Spleen (tissue), 11 donors: Measurements from ENCODE around the gene TAF10. TPM values are rescaled to one million over a fixed set of nuclear protein-coding genes. Genes with fewer than 3 reads are reported as not detected.

Source experiments
- DNase-seq: peaks from one replicate; pipeline ENCODE4 v3.0.0-alpha.2; 2020
- H3K27ac ChIP-seq, 8 donors: fragments of 200-600 bp; sonication (generic) in 7 of 8; 1 replicate in 4 of 8; 2 replicates in 4 of 8; pipeline versions ENCODE4 v1.5.0 to v1.8.0; 2016 to 2021; ENCODE audit warnings: inconsistent platforms in 4 of 8, mild to moderate bottlenecking in 4 of 8, moderate library complexity in 1 of 8
- H3K27me3 ChIP-seq, 7 donors: fragments of 200-600 bp; sonication (generic) in 6 of 7; replicated peaks in 1 of 7; 1 replicate in 4 of 7; 2 replicates in 3 of 7; pipeline versions ENCODE4 v1.5.0 to v1.8.0; 2016 to 2021; ENCODE audit warnings: inconsistent platforms in 3 of 7, mild to moderate bottlenecking in 1 of 7
- H3K36me3 ChIP-seq, 6 donors: fragments of 200-600 bp; sonication (generic) in 5 of 6; 1 replicate in 4 of 6; 2 replicates in 2 of 6; pipeline versions ENCODE4 v1.5.0 to v1.8.0; 2016 to 2021; ENCODE audit warnings: inconsistent platforms in 2 of 6
- H3K4me1 ChIP-seq, 6 donors: fragments of 200-600 bp; sonication (generic) in 5 of 6; 1 replicate in 3 of 6; 2 replicates in 3 of 6; pipeline versions ENCODE4 v1.5.0 to v1.8.0; 2016 to 2021; ENCODE audit warnings: inconsistent platforms in 3 of 6
- H3K4me3 ChIP-seq, 8 donors: fragments of 200-600 bp; sonication (generic) in 7 of 8; 1 replicate in 4 of 8; 2 replicates in 4 of 8; pipeline versions ENCODE4 v1.5.0 to v1.8.0; 2016 to 2021; ENCODE audit warnings: inconsistent platforms in 4 of 8, mild to moderate bottlenecking in 4 of 8, moderate library complexity in 2 of 8
- H3K9me3 ChIP-seq, 8 donors: fragments of 200-600 bp; sonication (generic) in 7 of 8; 1 replicate in 4 of 8; 2 replicates in 4 of 8; pipeline versions ENCODE4 v1.5.0 to v1.8.0; 2016 to 2021; ENCODE audit warnings: inconsistent platforms in 4 of 8
- POLR2A ChIP-seq, 3 donors: fragments of 450-650 bp; IDR thresholded peaks; one replicate each; pipeline ENCODE4 v1.5.1; 2017; ENCODE audit warnings: antibody characterized with exemption in 3 of 3, mild to moderate bottlenecking in 1 of 3
- POLR2AphosphoS5 ChIP-seq, 3 donors: sonication (generic); formaldehyde crosslinking; IDR thresholded peaks; one replicate each; pipeline ENCODE4 v1.5.1; 2017; ENCODE audit warnings: antibody characterized with exemption in 3 of 3
- WGBS, 5 donors: extraction: QIAGEN DNeasy Blood & Tissue Kit in 3 of 5; methylation state at CpG; one replicate each; pipeline versions ENCODE4 v1.1.5 to v1.1.7; 2013 to 2018; 5-methylcytosine and 5-hydroxymethylcytosine counted together
- intact Hi-C: fragments of 100-400 bp; cut with DNase I; formaldehyde crosslinking; loops from one replicate; pipeline ENCODE4 v1.15.0; 2023; ENCODE audit warnings: low total_unique reads
- polyA plus RNA-seq, 3 donors: library from polyadenylated mRNA; stranded (reverse); fragments of 200-250 nt; gene quantifications; one replicate each; pipeline ENCODE4 v1.2.1, GENCODE V29; 2013
- total RNA-seq, 7 donors: library from RNA; depleted of rRNA in 3 of 7; stranded (reverse); fragments of >200 nt in 3 of 7; fragmentation: NEBNext Ultra II Directional in 4 of 7; extraction: Animal tissue kit (Norgen Biotek cat#: 25700) in 4 of 7; gene quantifications; one replicate each; pipeline versions ENCODE4 v1.1.0 to v1.2.1, GENCODE V29; 2016 to 2021
- TF ChIP-seq, protein P1 (sequence below), 11 experiments: fragments of 200-600 bp in 7 of 11; fragments of 450-650 bp in 4 of 11; sonication (generic) in 4 of 11; IDR thresholded peaks in 8 of 11; conservative IDR thresholded peaks in 3 of 11; 1 replicate in 7 of 11; 2 replicates in 4 of 11; pipeline versions ENCODE4 v1.4.0 to v1.8.0; 2016 to 2021; ENCODE audit warnings: antibody characterized with exemption in 11 of 11, inconsistent platforms in 4 of 11, mild to moderate bottlenecking in 1 of 11
- donor health status: healthy with polysubstance abuse.
- donor health status: DM: no; HTN: no; CAD: no; lungs with moderate emphysema.
- donor health status: DM: no; HTN: no; CAD: no.
- donor health status: Bipolar disorder and iron deficiency.
- donor health status: healthy.
- donor health status: DM: no; HTN: no; CAD: no.
- donor health status: DM: yes; HTN: yes; CAD: no.

The TAF10 gene
- total and polyA plus RNA-seq, 10 donors: 103 to 159 (median 144) TPM

DNA sequence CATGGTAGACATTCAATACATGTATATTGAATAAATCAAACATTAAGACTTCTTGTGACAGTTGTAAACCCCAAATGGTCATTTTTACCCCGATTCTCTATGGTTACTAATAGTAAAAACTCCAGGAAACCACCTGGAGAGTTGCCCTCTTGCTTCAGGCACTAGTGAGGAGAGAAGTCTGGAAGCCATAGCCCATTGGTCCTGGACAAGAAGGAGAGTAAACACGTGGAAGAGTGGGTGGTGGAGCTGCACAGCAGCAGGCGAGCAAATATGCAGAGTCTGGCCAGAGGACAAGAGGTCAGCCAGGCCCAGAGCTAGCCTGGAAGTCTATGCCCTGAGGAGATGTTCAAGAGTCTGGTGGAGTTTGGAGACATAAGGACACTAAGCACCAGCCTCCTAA is 25.9 kb upstream of the TAF10 start:
- Histone ChIP-seq H3K4me1 (peaks cover 41 to 69% (median 64%) of the 10 kb centered on the region in 6 donors), H3K27ac (peak overlapping the region in 6 of 8 donors; percentile 21 to 80 (median 75)), H3K27me3 (no peaks in the 10 kb centered on the region), H3K36me3 (peaks cover 0 to 25% (median 10%) of the 10 kb centered on the region in 6 donors), H3K4me3 (no peak overlapping the region), H3K9me3 (no peaks in the 10 kb centered on the region)
- TF ChIP-seq, protein P1, sequence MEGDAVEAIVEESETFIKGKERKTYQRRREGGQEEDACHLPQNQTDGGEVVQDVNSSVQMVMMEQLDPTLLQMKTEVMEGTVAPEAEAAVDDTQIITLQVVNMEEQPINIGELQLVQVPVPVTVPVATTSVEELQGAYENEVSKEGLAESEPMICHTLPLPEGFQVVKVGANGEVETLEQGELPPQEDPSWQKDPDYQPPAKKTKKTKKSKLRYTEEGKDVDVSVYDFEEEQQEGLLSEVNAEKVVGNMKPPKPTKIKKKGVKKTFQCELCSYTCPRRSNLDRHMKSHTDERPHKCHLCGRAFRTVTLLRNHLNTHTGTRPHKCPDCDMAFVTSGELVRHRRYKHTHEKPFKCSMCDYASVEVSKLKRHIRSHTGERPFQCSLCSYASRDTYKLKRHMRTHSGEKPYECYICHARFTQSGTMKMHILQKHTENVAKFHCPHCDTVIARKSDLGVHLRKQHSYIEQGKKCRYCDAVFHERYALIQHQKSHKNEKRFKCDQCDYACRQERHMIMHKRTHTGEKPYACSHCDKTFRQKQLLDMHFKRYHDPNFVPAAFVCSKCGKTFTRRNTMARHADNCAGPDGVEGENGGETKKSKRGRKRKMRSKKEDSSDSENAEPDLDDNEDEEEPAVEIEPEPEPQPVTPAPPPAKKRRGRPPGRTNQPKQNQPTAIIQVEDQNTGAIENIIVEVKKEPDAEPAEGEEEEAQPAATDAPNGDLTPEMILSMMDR (IDR thresholded peaks at IDR 0.05 in 8 of 11, conservative IDR thresholded peaks at IDR 0.05 in 3 of 11): no peak
- TF ChIP-seq POLR2A (IDR thresholded peaks at IDR 0.05) (no peak), POLR2AphosphoS5 (IDR thresholded peaks at IDR 0.05) (peak in 1 of 3 donors; percentile 21)
- no peak for DNase-seq
- intact Hi-C loops: no loop called here
- WGBS, 5 donors: 59 to 75% (median 61%) methylated on average over 3 of the region's 3 CpGs

DNA sequence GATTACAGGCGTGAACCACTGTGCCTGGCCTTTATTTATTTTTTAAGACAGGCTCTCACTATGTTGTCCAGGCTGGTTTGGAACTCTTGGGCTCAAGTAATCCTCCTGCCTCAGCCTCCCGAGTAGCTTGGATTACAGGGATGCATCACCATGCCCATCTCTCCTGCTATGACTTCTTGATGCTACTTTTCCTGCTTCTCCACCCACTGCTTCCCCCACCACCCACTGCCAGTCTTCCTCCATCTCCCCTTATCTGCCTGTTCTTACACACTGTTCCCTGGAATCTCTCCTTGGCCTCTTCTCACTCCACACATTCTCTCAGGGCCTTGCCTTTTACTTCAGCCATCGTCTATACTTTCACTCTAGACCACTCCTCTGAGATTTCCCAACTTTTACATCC is 24.5 kb upstream of the TAF10 start:
- Histone ChIP-seq H3K36me3 (peaks cover 0 to 39% (median 22%) of the 10 kb centered on the region in 6 donors), H3K27ac (peak overlapping the region; percentile 59 to 84 (median 76)), H3K4me1 (peaks cover 41 to 71% (median 61%) of the 10 kb centered on the region in 6 donors), H3K9me3 (no peaks in the 10 kb centered on the region), H3K4me3 (no peak overlapping the region), H3K27me3 (no peaks in the 10 kb centered on the region)
- DNase-seq: no peak
- no peak for TF ChIP-seq POLR2AphosphoS5 (IDR thresholded peaks at IDR 0.05)
- TF ChIP-seq, protein P1 (IDR thresholded peaks at IDR 0.05 in 8 of 11, conservative IDR thresholded peaks at IDR 0.05 in 3 of 11): no peak
- no peak for TF ChIP-seq POLR2A (IDR thresholded peaks at IDR 0.05)
- 80 to 95% (median 83%) methylated on average over 3 of the region's 3 CpGs for WGBS, 5 donors
- intact Hi-C loops: no loop called here

DNA sequence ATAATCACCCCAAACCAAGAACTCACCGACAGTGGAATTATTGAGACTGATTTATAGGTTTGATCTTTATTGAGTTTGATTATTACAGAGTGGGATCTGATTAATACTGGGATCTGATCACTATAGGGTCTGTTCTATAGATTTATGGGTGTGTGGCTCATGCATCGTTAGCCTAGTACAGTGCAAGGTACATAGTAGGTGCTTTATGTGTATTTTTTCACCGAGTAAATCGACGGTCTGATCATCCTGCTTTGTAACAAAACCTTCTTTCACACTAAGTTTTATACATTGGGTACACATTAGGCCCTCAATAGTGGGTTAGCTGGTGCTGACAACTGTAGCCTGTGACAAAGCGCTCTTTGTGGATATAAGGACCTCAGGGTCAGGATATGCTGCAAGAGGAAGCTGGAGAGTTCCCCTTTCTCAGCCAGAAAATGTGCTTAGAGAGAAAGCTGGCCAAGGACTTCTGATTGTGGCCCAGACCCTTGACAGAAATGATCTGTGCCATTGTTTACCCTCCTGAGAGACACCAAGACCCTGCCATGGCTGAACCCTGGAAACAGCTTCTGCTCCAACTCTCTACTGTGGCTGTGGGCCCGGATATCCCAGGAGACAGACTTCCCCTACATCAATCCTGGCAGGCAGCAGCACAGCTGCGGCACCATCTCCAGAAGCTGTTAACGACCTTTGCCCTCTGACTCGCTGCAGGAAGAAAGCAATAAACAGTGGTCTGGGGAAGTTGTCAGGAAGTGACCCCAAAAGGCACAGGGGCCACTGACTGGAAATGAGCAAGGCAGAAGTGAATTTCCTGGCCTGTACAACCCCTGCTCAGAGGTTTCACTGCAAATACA is 23.3 kb upstream of the TAF10 start:
- Histone ChIP-seq H3K4me3 (peak overlapping the region in 1 of 8 donors; percentile 8), H3K36me3 (peaks cover 0 to 40% (median 28%) of the 10 kb centered on the region in 6 donors), H3K27me3 (no peaks in the 10 kb centered on the region), H3K9me3 (no peaks in the 10 kb centered on the region), H3K4me1 (peaks cover 41 to 71% (median 61%) of the 10 kb centered on the region in 6 donors), H3K27ac (peak overlapping the region; percentile 59 to 84 (median 76))
- intact Hi-C loops: no loop called here
- DNase-seq: peak; percentile 82
- WGBS, 5 donors: 21 to 41% (median 30%) methylated on average over 10 of the region's 10 CpGs
- peak; percentile 14 to 88 (median 83) for TF ChIP-seq POLR2AphosphoS5 (IDR thresholded peaks at IDR 0.05)
- TF ChIP-seq, protein P1 (IDR thresholded peaks at IDR 0.05 in 8 of 11, conservative IDR thresholded peaks at IDR 0.05 in 3 of 11): no peak

DNA sequence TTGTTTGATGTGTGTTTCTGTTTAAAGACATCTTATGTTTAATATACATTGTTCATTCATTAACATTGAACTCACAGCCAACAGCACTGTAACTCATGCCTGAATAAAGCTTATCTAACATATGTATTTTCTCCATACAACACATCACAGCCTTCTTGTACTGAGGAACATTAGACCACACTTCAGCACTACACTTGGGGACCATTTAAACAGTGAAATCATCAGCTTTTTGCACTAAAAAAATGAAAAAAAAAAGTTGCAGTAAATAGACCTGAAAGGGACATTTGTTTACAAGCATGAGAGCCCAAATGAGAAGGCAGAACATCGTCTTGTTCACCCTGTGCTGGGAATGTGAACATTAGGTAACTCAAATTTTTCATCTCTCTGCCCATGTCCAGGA is 22.5 kb upstream of the TAF10 start:
- H3K27me3 ChIP-seq: no peaks in the 10 kb centered on the region
- peaks cover 0 to 40% (median 31%) of the 10 kb centered on the region in 6 donors for H3K36me3 ChIP-seq
- intact Hi-C loops: no loop called here
- H3K4me1 ChIP-seq: peaks cover 41 to 65% (median 60%) of the 10 kb centered on the region in 6 donors
- H3K9me3 ChIP-seq: no peaks in the 10 kb centered on the region
- peak overlapping the region; percentile 59 to 84 (median 76) for H3K27ac ChIP-seq
- no peak overlapping the region for H3K4me3 ChIP-seq
- WGBS, 5 donors: 55 to 80% (median 68%) methylated on average over 1 of the region's 1 CpG
- TF ChIP-seq, protein P1 (IDR thresholded peaks at IDR 0.05 in 8 of 11, conservative IDR thresholded peaks at IDR 0.05 in 3 of 11): no peak
- TF ChIP-seq POLR2A (IDR thresholded peaks at IDR 0.05): no peak
- no peak for TF ChIP-seq POLR2AphosphoS5 (IDR thresholded peaks at IDR 0.05)
- no peak for DNase-seq
